A549 (cell line): ENCODE measurements around the gene SORCS2. TPM values are rescaled to one million over a fixed set of nuclear protein-coding genes. Genes with fewer than 3 reads are reported as not detected.

ENCODE experiments used
- ATAC-seq, 2 experiments: fragments of 200-7000 bp in 1 of 2; fragments of >200 bp in 1 of 2; cut with Nextera tagmentation in 1 of 2; cut with Tn5 transposase in 1 of 2; 3 replicates each; pipeline versions ENCODE4 v1.8.0 to v1.9.1; 2018 to 2020; ENCODE audit warnings: mild to moderate bottlenecking in 1 of 2, moderate library complexity in 1 of 2
- CTCF ChIA-PET: fragments of 300-600 bp; sonication (Branson Sonifier 250); formaldehyde crosslinking; extraction: SDS; loops from one replicate; lab custom pipeline; 2021; ENCODE audit warnings: antibody characterized with exemption, inconsistent platforms; lab: Yijun Ruan, JAX
- POLR2A ChIA-PET: fragments of 350-600 bp; formaldehyde crosslinking; extraction: SDS; loops from one replicate; lab custom pipeline; 2021; ENCODE audit warnings: antibody characterized with exemption, inconsistent platforms; lab: Yijun Ruan, JAX
- DNase-seq, 2 experiments: peaks; one replicate each; pipeline versions ENCODE4 v3.0.0 to v3.0.0-alpha.2; 2011 to 2016; ENCODE audit warnings: low read depth in 1 of 2, low spot score in 1 of 2
- FAIRE-seq: peaks from 2 replicates; lab custom pipeline; 2011; peaks lifted over from hg19 to GRCh38; lab: Jason Lieb, UNC
- H3K27ac ChIP-seq, 2 experiments: fragments of >200 bp; sonication (Bioruptor Twin); formaldehyde crosslinking; 3 replicates each; pipeline ENCODE4 v1.5.1; 2016 to 2017
- H3K4me1 ChIP-seq: fragments of >200 bp; sonication (Bioruptor Twin); formaldehyde crosslinking; 3 replicates; pipeline ENCODE4 v1.6.1; 2016
- H3K4me2 ChIP-seq: fragments of >200 bp; sonication (Bioruptor Twin); formaldehyde crosslinking; 3 replicates; pipeline ENCODE4 v1.6.1; 2016
- H3K4me3 ChIP-seq: fragments of >200 bp; sonication (Bioruptor Twin); formaldehyde crosslinking; 3 replicates; pipeline ENCODE4 v1.5.1; 2016
- H3K9me3 ChIP-seq: fragments of >200 bp; sonication (Bioruptor Twin); formaldehyde crosslinking; 3 replicates; pipeline ENCODE4 v1.6.1; 2016
- ATOH8 ChIP-seq: fragments of 250-450 bp; sonication (Bioruptor Pico); IDR thresholded peaks from 2 replicates; pipeline ENCODE4 v1.5.0; 2020; ENCODE audit warnings: low read depth, mild to moderate bottlenecking, moderate library complexity
- CBX2 ChIP-seq: fragments of 200-600 bp; sonication (generic); IDR thresholded peaks from 2 replicates; pipeline ENCODE4 v1.6.1; 2016; ENCODE audit warnings: low read depth, mild to moderate bottlenecking, borderline replicate concordance
- CEBPB ChIP-seq, 2 experiments: fragments of >200 bp in 1 of 2; sonication (Bioruptor Twin) in 1 of 2; formaldehyde crosslinking in 1 of 2; IDR thresholded peaks; 2 replicates each; pipeline ENCODE4 v1.6.1; 2012 to 2016
- CHD4 ChIP-seq: fragments of 200-600 bp; sonication (generic); IDR thresholded peaks from 2 replicates; pipeline ENCODE4 v1.6.1; 2016; ENCODE audit warnings: antibody characterized with exemption, mild to moderate bottlenecking, borderline replicate concordance
- EP300 ChIP-seq, 2 experiments: fragments of >200 bp; sonication (Bioruptor Twin); formaldehyde crosslinking; IDR thresholded peaks; 2 replicates in 1 of 2; 3 replicates in 1 of 2; pipeline ENCODE4 v1.6.1; 2016 to 2017
- GATA3 ChIP-seq: IDR thresholded peaks from 2 replicates; pipeline ENCODE4 v1.6.1; 2012; ENCODE audit warnings: borderline replicate concordance
- HMGXB4 ChIP-seq: fragments of 250-450 bp; sonication (Bioruptor Pico); IDR thresholded peaks from 2 replicates; pipeline ENCODE4 v1.5.0; 2021; ENCODE audit warnings: mild to moderate bottlenecking, moderate library complexity, borderline replicate concordance
- HOXB13 ChIP-seq: fragments of 250-450 bp; sonication (Bioruptor Pico); IDR thresholded peaks from 2 replicates; pipeline ENCODE4 v1.5.0; 2020; ENCODE audit warnings: low read depth, mild to moderate bottlenecking, moderate library complexity
- JUN ChIP-seq, 2 experiments: fragments of >200 bp; sonication (Bioruptor Twin); formaldehyde crosslinking; IDR thresholded peaks; 2 replicates in 1 of 2; 3 replicates in 1 of 2; pipeline ENCODE4 v1.6.1; 2016 to 2017
- KDM1A ChIP-seq: fragments of 200-600 bp; sonication (generic); IDR thresholded peaks from 2 replicates; pipeline ENCODE4 v1.6.1; 2016; ENCODE audit warnings: low read depth, mild to moderate bottlenecking
- KDM5A ChIP-seq: fragments of 200-600 bp; sonication (generic); IDR thresholded peaks from 2 replicates; pipeline ENCODE4 v1.6.1; 2016; ENCODE audit warnings: antibody characterized with exemption, mild to moderate bottlenecking
- MAZ ChIP-seq: fragments of 150-350 bp; IDR thresholded peaks from 2 replicates; pipeline ENCODE4 v1.6.1; 2014; ENCODE audit warnings: antibody characterized with exemption, low read depth, low read length, borderline replicate concordance
- MYC ChIP-seq: IDR thresholded peaks from 2 replicates; pipeline ENCODE4 v1.6.1; 2012; ENCODE audit warnings: mild to moderate bottlenecking, inconsistent platforms, low read length, improper control_type of control experiment, borderline replicate concordance
- RCOR1 ChIP-seq: fragments of 150-350 bp; IDR thresholded peaks from 2 replicates; pipeline ENCODE4 v1.6.1; 2014; ENCODE audit warnings: antibody characterized with exemption, low read length, low read depth
- RFX5 ChIP-seq: fragments of 450-650 bp; IDR thresholded peaks from 2 replicates; pipeline ENCODE4 v1.7.1; 2014; ENCODE audit warnings: antibody characterized with exemption, mild to moderate bottlenecking, moderate library complexity
- TFCP2L1 ChIP-seq: fragments of 250-450 bp; sonication (Bioruptor Pico); IDR thresholded peaks from 2 replicates; pipeline ENCODE4 v1.5.0; 2021; ENCODE audit warnings: mild to moderate bottlenecking
- ZFP36 ChIP-seq: fragments of 450-650 bp; IDR thresholded peaks from 2 replicates; pipeline ENCODE4 v1.6.1; 2014; ENCODE audit warnings: borderline replicate concordance; ENCODE audit not compliant: partially characterized antibody
- ZNF302 ChIP-seq: fragments of 250-450 bp; sonication (Bioruptor Pico); IDR thresholded peaks from 2 replicates; pipeline ENCODE4 v1.9.0; 2021; ENCODE audit warnings: inconsistent platforms, mild to moderate bottlenecking, moderate library complexity
- ZSCAN20 ChIP-seq: fragments of 250-450 bp; sonication (Bioruptor Pico); IDR thresholded peaks from 2 replicates; pipeline ENCODE4 v1.8.0; 2022; ENCODE audit warnings: mild to moderate bottlenecking, moderate library complexity
- WGBS: methylation state at CpG from one replicate; pipeline ENCODE4 v1.1.6; 2017; ENCODE audit errors: missing lambda C conversion rate; 5-methylcytosine and 5-hydroxymethylcytosine counted together
- polyA plus RNA-seq, 4 experiments: library from polyadenylated mRNA; depleted of rRNA in 3 of 4; stranded (reverse); fragments of >200 nt; fragmentation: RNase III in 1 of 4; extraction: RNeasy Plus Mini Kit Qiagen cat#74134 plus additional on column Dnase treatment in 1 of 4; gene quantifications; 2 replicates in 3 of 4; 3 replicates in 1 of 4; pipeline ENCODE4 v1.2.3, GENCODE V29; 2011 to 2017
- TF ChIP-seq, protein P1 (sequence below): IDR thresholded peaks from 2 replicates; pipeline ENCODE4 v1.6.1; 2012; ENCODE audit warnings: low read depth, borderline replicate concordance

SORCS2 gene
- polyA plus RNA-seq, 2 of the 4 experiments (the other 2 are of a cell fraction): 1.4 to 4.6 TPM

DNA sequence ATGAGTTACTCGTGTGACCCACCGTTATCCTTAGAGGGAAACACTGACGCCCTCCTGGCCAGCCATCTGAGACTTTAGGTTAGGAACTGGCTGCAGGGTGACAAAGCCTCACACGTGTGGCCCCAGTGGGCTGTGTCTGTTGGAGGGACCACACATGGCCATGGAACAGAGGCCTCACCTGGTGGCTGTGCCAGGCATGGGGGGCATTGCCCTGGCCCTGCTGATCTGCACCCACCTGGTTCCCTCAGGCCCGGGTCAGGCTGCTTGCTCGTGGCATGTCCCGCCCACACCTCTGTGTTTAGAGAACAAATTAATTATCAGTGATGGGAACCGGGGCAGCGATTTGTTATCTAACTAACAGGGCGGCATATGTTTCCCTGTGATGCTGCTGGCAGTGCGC lies 343.3 kb downstream of the SORCS2 start (continued):
- TF ChIP-seq HMGXB4 (CRISPR knock-in tag): no peak

GRCh38 chr4:7536876-7537275 lies 344.5 kb downstream of the SORCS2 start:
- no peaks in the 10 kb centered on the region for H3K9me3 ChIP-seq
- POLR2A ChIA-PET: no interaction called here
- CTCF ChIA-PET: no interaction called here
- no peak overlapping the region for H3K4me3 ChIP-seq
- no peak overlapping the region for H3K27ac ChIP-seq
- H3K4me1 ChIP-seq: no peaks in the 10 kb centered on the region
- 100% methylated on average over 1 of the region's 8 CpGs for WGBS
- ATAC-seq (no peak), FAIRE-seq (no peak), DNase-seq (no peak)
- no peak for TF ChIP-seq KDM1A
- TF ChIP-seq HOXB13 (CRISPR knock-in tag): no peak
- no peak for TF ChIP-seq HMGXB4 (CRISPR knock-in tag)
- no peak for TF ChIP-seq JUN (IDR thresholded peaks at IDR 0.05)
- TF ChIP-seq KDM5A: no peak
- no peak for TF ChIP-seq ATOH8 (CRISPR knock-in tag)
- TF ChIP-seq TFCP2L1: no peak
- TF ChIP-seq ZNF302: no peak
- TF ChIP-seq RCOR1: no peak
- TF ChIP-seq CEBPB (IDR thresholded peaks at IDR 0.05): no peak
- TF ChIP-seq, protein P1, sequence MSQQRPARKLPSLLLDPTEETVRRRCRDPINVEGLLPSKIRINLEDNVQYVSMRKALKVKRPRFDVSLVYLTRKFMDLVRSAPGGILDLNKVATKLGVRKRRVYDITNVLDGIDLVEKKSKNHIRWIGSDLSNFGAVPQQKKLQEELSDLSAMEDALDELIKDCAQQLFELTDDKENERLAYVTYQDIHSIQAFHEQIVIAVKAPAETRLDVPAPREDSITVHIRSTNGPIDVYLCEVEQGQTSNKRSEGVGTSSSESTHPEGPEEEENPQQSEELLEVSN: no peak
- TF ChIP-seq ZFP36: no peak
- no peak for TF ChIP-seq MYC
- TF ChIP-seq EP300 (IDR thresholded peaks at IDR 0.05): no peak
- H3K4me2 ChIP-seq: no peak overlapping the region

- ATAC-seq (no peak), FAIRE-seq (no peak), DNase-seq (no peak)
- TF ChIP-seq CBX2: no peak
- TF ChIP-seq RFX5: no peak
- no peak for TF ChIP-seq KDM1A
- no peak for TF ChIP-seq GATA3
- TF ChIP-seq KDM5A: no peak
- TF ChIP-seq EP300 (IDR thresholded peaks at IDR 0.05): no peak
- no peak for TF ChIP-seq ZSCAN20 (CRISPR knock-in tag)
- no peak for TF ChIP-seq ZFP36
- no peak for TF ChIP-seq HOXB13 (CRISPR knock-in tag)
- TF ChIP-seq MYC: no peak
- TF ChIP-seq CHD4: no peak
- no peak for TF ChIP-seq ZNF302
- TF ChIP-seq, protein P1: no peak
- TF ChIP-seq MAZ: no peak
- POLR2A ChIA-PET: no interaction called here
- CTCF ChIA-PET: no interaction called here
- H3K4me1 ChIP-seq: no peaks in the 10 kb centered on the region
- H3K4me2 ChIP-seq: no peak overlapping the region
- no peaks in the 10 kb centered on the region for H3K9me3 ChIP-seq
- WGBS: 66% methylated on average over 8 of the region's 8 CpGs
- H3K4me3 ChIP-seq: no peak overlapping the region
- no peak overlapping the region for H3K27ac ChIP-seq
Observed at GRCh38 chr4:7537853-7538400, 345.6 kb downstream of the SORCS2 start.
